CD4-positive, alpha-beta T cell treated with Interferon alpha-2 for 1 hour (primary cell): Measurements from ENCODE around the gene TAF6.

Experiments used
- DNase-seq, 2 donors: peaks; one replicate each; pipeline ENCODE4 v3.0.0-alpha.2; 2020 to 2022

Gene TAF6

GRCh38 chr7:100091411-100092181 is 27.6 kb downstream of the TAF6 start:
- DNase-seq, result no peak

DNA sequence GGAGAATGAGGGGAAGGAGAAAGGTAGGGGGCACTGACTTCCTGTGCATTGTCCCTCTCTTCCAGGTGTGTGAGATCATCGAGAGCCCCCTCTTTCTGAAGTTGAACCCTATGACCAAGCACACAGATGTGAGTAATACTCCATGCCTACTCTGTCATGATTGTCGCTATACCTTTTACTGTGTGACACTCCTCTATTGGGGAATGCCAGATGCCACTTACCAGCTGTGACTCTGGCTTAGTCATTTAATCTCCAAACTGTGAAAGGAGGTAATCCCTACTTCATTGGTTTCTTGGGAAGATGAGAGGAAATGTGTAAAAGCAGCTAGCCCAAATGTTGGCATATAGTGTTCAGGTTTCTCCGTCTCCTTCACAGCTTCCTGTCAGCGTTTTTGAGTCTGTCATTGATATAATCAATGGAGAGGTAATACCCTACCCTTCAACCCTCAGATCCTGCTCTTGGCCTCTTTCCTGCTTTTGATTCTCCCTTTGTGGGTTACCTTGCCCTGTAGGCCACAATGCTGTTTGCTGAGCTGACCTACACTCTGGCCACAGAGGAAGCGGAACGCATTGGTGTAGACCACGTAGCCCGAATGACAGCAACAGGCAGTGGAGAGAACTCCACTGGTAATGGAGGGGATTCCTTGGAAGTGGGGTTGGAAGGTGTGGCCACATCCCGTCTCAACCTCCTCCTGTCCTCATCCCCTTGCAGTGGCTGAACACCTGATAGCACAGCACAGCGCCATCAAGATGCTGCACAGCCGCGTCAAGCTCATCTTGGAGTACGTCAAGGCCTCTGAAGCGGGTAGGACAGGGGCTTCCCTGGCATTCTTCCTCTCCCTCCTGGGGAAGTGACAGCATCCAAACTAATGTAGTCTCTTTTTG is 28.4 kb downstream of the TAF6 start:
- no peak for DNase-seq

- no peak for DNase-seq
Measured at GRCh38 chr7:100089458-100090196, 29.5 kb downstream of the TAF6 start.

DNA sequence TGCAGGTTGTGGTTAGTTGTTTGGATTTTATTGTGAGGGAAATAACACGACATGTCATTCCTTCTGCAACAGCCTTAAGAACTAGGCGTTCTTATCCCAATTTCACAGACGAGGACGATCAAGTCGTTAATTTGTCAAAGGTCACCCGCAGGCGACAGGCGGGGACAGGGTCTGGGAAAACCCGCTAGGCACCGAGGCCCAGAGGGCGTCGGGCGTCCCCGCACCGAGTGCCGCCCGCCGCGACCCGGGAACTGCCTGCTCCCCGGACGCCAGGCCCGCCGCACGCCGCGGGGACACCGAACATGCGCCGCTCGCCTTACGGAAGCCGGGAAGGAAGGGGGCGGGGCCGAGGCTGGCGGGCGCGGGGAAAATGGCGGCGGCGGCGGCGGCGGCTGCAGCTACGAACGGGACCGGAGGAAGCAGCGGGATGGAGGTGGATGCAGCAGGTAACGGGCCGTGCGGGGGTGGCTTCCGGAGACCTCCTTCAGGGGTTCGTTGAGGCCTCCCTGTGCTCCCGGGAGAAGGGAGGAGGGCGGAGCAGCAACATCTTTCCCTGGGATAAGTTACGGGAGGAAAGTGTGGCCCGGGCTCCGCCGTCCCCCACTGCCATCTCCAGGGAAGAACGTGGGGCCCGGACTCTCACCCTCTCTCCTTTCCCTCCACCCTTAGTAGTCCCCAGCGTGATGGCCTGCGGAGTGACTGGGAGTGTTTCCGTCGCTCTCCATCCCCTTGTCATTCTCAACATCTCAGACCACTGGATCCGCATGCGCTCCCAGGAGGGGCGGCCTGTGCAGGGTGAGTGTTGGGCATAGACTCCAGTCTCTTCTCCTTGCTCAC is 30.3 kb downstream of the TAF6 start, which contains the start of gene COPS6:
TSS of gene COPS6 (plus strand) at position 349 of the 837 bp plus-strand sequence. CDS start at position 371, 22 bp downstream.
- DNase-seq, result peak; percentile 75 to 90

- no peak for DNase-seq
Measured at GRCh38 chr7:100088095-100088620, 31.0 kb downstream of the TAF6 start.

DNA sequence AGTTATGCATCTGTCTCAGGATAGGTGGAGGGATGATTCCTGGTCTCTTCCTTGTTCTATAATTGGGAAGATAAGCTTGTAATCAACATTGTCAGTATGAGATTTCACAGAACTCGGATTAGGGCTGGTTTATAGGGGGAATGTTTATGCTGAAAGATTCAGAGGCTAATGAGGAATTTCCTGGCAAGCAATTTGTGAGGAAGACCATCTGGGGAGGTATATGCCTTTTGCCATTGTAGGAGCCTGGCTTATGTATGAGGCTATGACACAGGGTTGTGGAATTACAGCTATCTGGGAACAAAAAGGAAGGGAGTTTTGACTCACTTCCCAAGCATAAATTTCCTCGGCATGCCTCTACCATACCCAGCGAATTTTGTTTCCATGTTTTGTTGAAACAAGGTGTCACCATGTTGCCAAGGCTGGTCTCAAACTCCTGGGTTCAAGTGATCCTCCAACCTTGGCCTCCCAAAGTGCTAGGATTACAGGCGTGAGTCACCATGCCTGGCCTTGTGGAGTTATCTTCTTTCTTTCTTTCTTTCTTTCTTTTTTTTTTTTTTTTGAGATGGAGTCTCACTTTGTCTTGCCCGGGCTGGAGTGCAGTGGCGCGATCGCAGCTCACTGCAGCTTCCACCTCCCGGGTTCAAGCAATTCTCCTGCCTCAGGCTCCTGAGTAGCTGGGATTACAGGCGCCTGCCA is 32.0 kb downstream of the TAF6 start:
- no peak for DNase-seq

DNA sequence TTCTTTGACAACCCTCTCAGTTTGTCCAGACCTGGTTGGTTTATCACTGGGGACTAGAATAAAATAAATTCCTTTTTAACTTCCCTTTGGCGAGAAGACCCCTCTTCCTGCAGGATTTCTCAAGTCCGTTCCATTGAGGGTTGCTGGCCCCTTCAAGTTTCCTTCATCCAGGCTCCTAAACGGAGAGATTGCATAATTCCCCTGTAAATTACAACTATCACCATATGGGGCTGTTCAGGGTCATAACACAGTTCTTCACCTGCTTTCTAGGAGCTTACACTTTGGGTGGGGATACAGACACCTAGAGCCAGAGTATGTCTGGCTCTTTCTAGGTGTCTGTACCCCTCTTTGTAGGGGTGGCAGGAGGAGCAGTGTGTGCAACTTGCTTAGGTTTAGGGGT is 33.6 kb downstream of the TAF6 start:
- no peak for DNase-seq

- no peak for DNase-seq
Measured at GRCh38 chr7:100082978-100083377, 36.2 kb downstream of the TAF6 start.

GRCh38 chr7:100081535-100082102 is 37.5 kb downstream of the TAF6 start, which contains the start of gene ZNF3:
Gene ZNF3, minus strand, starts transcription at chr7:100081723. Its CDS starts 4,366 bp downstream, at chr7:100077357.
- peak; percentile 98 to 99 for DNase-seq

DNA sequence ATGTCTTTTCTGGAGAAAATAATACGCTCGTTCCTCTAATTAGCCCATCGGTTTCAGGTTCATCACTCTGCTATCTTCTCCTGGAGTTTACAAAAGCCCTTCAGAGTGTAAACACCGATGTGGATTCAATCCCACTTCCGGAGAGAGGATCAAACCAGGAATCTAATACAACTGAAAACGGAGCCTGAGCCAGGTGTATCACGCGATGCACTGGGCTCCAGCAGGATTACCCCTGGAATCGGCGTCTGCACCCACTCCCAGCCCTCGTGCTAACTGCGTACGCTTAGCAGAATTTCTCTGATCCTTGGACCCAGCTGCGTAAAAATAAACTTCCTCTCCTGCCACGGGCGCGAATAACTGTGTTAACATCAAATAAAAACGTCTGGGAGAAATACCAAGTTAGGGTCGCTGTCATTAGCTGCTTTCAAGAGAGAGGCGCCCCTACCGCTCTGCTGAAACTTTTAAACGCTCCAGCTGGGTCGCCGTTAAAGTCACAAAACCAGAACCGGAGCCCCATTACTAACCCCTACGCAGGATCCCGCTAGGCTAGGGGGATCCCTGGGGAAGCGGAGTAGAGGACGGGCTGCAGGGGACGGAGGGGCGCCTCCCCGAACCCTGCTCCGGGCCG is 38.1 kb downstream of the TAF6 start:
- DNase-seq, result peak in 1 of 2 donors; percentile 3

DNA sequence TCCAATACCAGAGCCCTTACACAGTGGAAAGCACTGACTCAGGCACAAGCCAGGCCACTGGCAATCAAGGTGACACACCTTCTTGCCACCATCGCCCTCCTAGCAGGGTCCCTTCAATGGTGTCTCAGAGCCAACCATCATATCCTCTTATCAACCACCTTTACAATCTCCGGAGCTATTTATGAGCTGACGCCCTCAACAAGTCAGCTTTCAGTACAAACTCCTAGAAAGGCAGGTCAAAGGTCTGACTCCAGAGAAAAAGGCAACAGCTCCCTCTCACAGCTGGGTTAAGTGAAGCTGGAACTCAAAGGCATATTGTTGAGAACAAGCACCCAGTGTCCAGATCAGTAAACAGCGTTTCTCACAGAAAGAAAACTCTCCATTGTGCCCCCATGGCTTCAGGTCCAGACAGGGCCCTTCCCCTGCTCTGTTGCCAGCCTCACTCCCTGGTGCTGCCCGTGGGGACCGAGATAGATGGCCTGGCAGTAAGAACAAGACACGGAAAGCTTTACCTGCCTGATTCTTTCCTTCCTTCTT is 40.1 kb downstream of the TAF6 start:
- no peak for DNase-seq

- no peak for DNase-seq
Measured at GRCh38 chr7:100077205-100077604, 42.0 kb downstream of the TAF6 start.

DNA sequence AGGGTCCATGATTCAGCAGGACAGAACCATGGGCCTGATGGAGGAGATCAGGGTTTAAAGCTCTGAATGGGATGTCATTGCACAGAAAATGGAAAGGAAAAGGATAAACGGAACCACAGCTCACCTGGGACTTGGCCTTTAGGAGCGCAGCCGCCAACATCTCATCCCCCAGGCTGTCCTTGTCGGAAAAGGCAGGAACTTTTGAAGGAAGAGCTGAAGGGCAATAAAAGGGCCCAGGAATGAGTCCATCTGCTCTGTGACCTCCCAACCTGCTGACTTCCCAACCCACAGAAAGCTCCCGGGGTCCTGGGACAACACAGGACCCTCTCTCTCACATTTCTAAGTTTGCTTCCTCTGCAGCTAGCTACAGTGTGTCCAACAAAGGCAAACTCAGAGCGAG is 43.7 kb downstream of the TAF6 start:
- no peak for DNase-seq

- DNase-seq, result no peak
Measured at GRCh38 chr7:100074841-100075240, 44.3 kb downstream of the TAF6 start.

GRCh38 chr7:100072462-100072861 is 46.7 kb downstream of the TAF6 start:
- no peak for DNase-seq

GRCh38 chr7:100071018-100071723 is 48.0 kb downstream of the TAF6 start:
- no peak for DNase-seq

- no peak for DNase-seq
Measured at GRCh38 chr7:100069991-100070390, 49.2 kb downstream of the TAF6 start.

DNA sequence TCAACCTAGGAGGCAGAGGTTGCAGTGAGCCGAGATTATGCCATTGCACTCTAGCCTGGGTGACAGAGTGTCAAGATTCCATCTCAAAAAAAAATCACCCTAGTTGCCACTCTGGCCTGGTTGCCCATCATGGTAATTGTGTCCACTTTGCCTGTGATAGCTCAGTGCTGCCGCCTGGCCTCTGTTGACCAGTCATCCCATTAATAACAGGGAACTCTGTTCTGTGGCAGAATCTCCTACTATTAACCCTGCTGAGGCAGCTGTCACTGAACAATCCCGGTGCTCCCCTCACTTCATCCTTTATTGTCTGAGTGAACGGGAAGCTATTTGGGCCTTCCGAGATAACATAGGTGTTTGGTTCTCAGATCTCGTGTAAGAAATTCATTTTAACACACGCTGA is 52.2 kb downstream of the TAF6 start:
- DNase-seq, result no peak

DNA sequence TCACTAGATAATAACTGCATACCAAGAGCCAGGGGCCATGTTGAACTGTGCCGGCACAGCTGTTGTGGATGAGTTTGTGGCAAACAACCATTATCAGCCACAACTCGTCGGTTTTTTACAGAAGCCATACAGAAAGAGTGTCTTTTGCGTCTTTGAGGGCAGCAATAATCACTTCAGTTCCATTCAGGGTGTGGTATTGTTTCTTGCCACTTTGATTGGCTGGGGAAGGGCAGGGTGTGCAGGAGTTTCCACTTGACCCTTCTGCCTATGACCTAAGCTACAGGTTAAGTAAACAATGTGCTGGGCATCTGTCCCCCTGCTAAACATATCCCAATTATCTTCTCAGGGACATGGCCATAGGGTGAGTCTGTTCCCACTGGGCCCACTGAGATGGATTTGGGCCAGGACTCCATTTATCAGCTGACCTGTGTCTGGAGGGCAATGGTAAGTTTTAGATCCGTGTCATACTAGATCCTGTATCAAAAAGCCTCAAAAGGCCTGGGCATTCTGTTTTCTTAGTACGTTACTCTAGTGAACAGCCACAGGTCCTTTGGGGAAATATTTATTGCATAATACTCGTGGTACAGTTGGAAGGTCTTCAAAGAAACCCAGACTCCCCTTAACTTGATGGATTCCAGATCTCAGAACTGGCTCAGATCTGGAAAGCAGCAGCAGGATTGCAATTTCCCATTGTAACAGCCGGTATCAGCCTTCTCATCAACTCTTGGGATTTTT is 53.5 kb downstream of the TAF6 start:
- DNase-seq, result no peak
